ENCODE results near the gene HMGCL. TPM values are rescaled to one million over a fixed set of nuclear protein-coding genes. Genes with fewer than 3 reads are reported as not detected.
"Not testable (repeated sequence)": the region's sequence is repeated elsewhere in the genome, so short reads cannot be mapped to it uniquely, and the experiment has no call there.

The HMGCL gene
- total RNA-seq, 1 donor from 2014 or later = 30.7 TPM

DNA sequence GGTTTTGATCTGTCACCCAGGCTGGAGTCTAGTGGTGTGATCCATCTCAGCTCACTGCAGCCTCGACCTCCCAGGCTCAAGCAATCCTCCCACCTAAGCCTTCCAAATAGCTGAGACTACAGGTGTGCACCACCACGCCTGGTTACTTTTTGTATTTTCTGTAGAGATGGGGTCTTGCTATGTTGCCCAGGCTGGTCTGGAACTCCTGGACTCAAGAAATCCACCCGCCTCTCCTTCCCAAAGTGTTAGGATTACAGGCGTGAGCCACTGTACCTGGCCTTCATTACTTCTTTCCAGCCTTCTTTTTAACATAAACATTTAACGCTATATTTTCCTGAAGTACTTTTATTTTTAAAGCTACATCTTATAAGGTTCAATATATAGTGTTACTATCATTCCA, 18.4 kb upstream of the HMGCL start:
- H3K27me3 Mint-ChIP-seq = no peaks in the 10 kb centered on the region
- no peak for ATAC-seq (ENCODE audit: low read depth)
- no peak overlapping the region for H3K4me3 Mint-ChIP-seq
- no peak for DNase-seq
- intact Hi-C loops (cut with micrococcal nuclease) = no loop called here
- H3K9me3 Mint-ChIP-seq = no peaks in the 10 kb centered on the region
- H3K27ac Mint-ChIP-seq = no peak overlapping the region
- CTCF ChIA-PET = no interaction called here
- H3K4me1 Mint-ChIP-seq = peaks cover under 1% of the 10 kb centered on the region
- POLR2A ChIA-PET = no interaction called here
- TF ChIP-seq CTCF (IDR thresholded peaks at IDR 0.05) = no peak
- H3K36me3 Mint-ChIP-seq (ENCODE audit: low read depth) = peaks cover 36% of the 10 kb centered on the region

DNA sequence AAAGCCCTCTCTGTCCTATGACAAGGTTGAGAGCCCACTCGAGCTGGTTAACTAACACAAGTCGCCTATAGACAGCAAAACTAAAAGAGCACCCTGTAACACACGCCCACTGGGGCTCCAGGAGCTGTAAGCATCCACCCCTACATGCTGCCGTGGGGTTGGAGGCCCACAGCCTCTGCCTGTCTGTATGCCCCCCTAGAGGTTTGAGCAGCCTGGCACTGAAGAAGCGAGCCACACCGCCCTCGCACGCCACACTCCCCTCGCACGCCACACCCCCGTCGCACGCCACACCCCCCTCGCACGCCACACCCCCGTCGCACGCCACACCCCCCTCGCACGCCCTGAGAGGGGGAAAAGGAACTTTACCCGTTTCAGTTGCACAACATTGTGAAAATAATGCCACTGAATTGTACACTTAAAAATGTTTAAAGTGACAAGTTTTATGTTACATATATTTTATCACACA, 13.2 kb upstream of the HMGCL start:
- POLR2A ChIA-PET = interaction anchor here (0.6 to 2.1 kb wide), 7 partner anchors 13 to 336 kb away, joined by 3 to 23 read pairs (median 8); partner anchors contain the start of genes CNR2 and HMGCL
- peaks cover 10% of the 10 kb centered on the region for H3K4me1 Mint-ChIP-seq
- no peak for TF ChIP-seq CTCF (IDR thresholded peaks at IDR 0.05)
- H3K9me3 Mint-ChIP-seq = no peaks in the 10 kb centered on the region
- no peaks in the 10 kb centered on the region for H3K27me3 Mint-ChIP-seq
- CTCF ChIA-PET = interaction anchor here (2.3 kb wide), 1 partner anchor 27 kb away, joined by 7 read pairs; no protein-coding TSS in a partner anchor
- H3K27ac Mint-ChIP-seq = peak overlapping the region; percentile 63
- ATAC-seq (ENCODE audit: low read depth) (peak; percentile 100), DNase-seq (peak; percentile 70)
- peak overlapping the region; percentile 76 for H3K4me3 Mint-ChIP-seq
- H3K36me3 Mint-ChIP-seq (ENCODE audit: low read depth) = no peaks in the 10 kb centered on the region
- intact Hi-C loops (cut with micrococcal nuclease) = loop anchor here (1.0 to 2.0 kb wide), 6 partner anchors 13 to 75 kb away; partner anchors contain the start of genes CNR2, FUCA1, HMGCL and PITHD1

GRCh38 chr1:23837908-23838307, 12.7 kb upstream of the HMGCL start:
- intact Hi-C loops (cut with micrococcal nuclease) = loop anchor here (1.0 to 2.0 kb wide), 6 partner anchors 13 to 75 kb away; partner anchors contain the start of genes CNR2, FUCA1, HMGCL and PITHD1
- H3K9me3 Mint-ChIP-seq = no peaks in the 10 kb centered on the region
- no peaks in the 10 kb centered on the region for H3K27me3 Mint-ChIP-seq
- peaks cover 10% of the 10 kb centered on the region for H3K4me1 Mint-ChIP-seq
- H3K4me3 Mint-ChIP-seq = peak overlapping the region; percentile 76
- no peak for TF ChIP-seq CTCF (IDR thresholded peaks at IDR 0.05)
- POLR2A ChIA-PET = interaction anchor here (0.5 to 2.1 kb wide), 5 partner anchors 13 to 323 kb away, joined by 3 to 23 read pairs (median 5); partner anchors contain the start of genes CNR2 and HMGCL
- CTCF ChIA-PET = interaction anchor here (2.3 kb wide), 1 partner anchor 27 kb away, joined by 7 read pairs; no protein-coding TSS in a partner anchor
- ATAC-seq (ENCODE audit: low read depth) = no peak
- peak overlapping the region; percentile 63 for H3K27ac Mint-ChIP-seq
- peak; percentile 16 for DNase-seq
- no peaks in the 10 kb centered on the region for H3K36me3 Mint-ChIP-seq (ENCODE audit: low read depth)

DNA sequence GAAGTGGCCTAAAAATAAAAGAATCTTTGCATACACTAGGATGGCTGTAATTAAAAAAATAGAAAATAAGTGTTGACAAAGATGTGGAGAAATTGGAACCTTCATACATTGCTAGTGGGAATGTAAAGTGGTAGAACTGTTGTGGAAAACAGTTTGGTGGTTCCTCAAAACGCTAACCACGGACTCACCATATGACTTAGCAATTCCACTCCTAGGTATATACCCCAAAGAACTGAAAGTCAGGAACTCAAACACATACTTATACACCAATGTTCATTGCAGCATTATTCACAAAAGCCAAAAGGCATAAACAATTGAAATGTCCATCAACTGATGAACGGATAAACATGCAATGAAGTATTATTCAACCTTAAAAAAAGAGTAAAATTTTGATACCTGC, 10.8 kb upstream of the HMGCL start:
- H3K27ac Mint-ChIP-seq = no peak overlapping the region
- H3K4me1 Mint-ChIP-seq = peaks cover 10% of the 10 kb centered on the region
- H3K4me3 Mint-ChIP-seq = no peak overlapping the region
- TF ChIP-seq CTCF (IDR thresholded peaks at IDR 0.05) = no peak
- POLR2A ChIA-PET = no interaction called here
- CTCF ChIA-PET = no interaction called here
- no peak for ATAC-seq (ENCODE audit: low read depth)
- intact Hi-C loops (cut with micrococcal nuclease) = no loop called here
- no peaks in the 10 kb centered on the region for H3K9me3 Mint-ChIP-seq
- H3K27me3 Mint-ChIP-seq = no peaks in the 10 kb centered on the region
- DNase-seq = no peak
- no peaks in the 10 kb centered on the region for H3K36me3 Mint-ChIP-seq (ENCODE audit: low read depth)

DNA sequence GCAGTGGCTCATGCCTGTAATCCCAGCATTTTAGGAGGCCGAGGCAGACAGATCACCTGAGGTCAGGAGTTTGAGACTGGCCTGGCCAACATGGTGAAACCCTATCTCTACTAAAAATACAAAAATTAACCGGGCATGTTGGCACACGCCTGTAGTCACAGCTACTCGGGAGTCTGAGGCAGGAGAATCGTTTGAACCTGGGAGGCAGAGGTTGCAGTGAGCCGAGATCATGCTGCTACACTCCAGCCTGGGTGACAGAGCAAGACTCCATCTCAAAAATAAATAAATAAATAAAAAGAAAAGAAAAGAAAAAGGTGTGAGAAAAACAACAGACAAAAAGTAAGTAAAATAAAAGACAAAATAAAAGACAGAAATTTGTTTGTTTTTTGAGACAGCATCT, 8.9 kb upstream of the HMGCL start:
- H3K4me3 Mint-ChIP-seq; H3K27me3 Mint-ChIP-seq; ATAC-seq (ENCODE audit: low read depth); CTCF ChIA-PET; POLR2A ChIA-PET; H3K4me1 Mint-ChIP-seq; H3K9me3 Mint-ChIP-seq; intact Hi-C loops (cut with micrococcal nuclease); H3K36me3 Mint-ChIP-seq (ENCODE audit: low read depth); H3K27ac Mint-ChIP-seq; DNase-seq: not testable (repeated sequence)
